Effector memory CD8-positive, alpha-beta T cell (primary cell): ENCODE results near the gene CDH1.

Experiments used
- ATAC-seq: fragments of 150-1000 bp; cut with Tn5 transposase; replicated peaks from 2 replicates; pipeline ENCODE4 v1.10.0; 2021; ENCODE audit warnings: mild to moderate bottlenecking, moderate library complexity
- DNase-seq, 3 experiments: peaks; one replicate each; pipeline ENCODE4 v3.0.0; 2021
- H3K27ac Mint-ChIP-seq, 2 donors: one replicate each; pipeline ENCODE4 v1.8.0; 2022; ENCODE audit warnings: mild to moderate bottlenecking in 2 of 2, mixed read lengths in 2 of 2, moderate library complexity in 2 of 2
- H3K27me3 Mint-ChIP-seq, 2 donors: one replicate each; pipeline ENCODE4 v1.8.0; 2022; ENCODE audit warnings: mixed read lengths in 2 of 2
- H3K36me3 Mint-ChIP-seq: one replicate; pipeline ENCODE4 v1.8.0; 2022; ENCODE audit warnings: mild to moderate bottlenecking, moderate library complexity, mixed read lengths; ENCODE audit not compliant: insufficient read depth
- H3K4me1 Mint-ChIP-seq, 2 donors: one replicate each; pipeline ENCODE4 v1.8.0; 2022; ENCODE audit warnings: low read depth in 2 of 2, mixed read lengths in 2 of 2
- H3K4me3 Mint-ChIP-seq, 2 donors: one replicate each; pipeline ENCODE4 v1.8.0; 2022; ENCODE audit warnings: mild to moderate bottlenecking in 2 of 2, mixed read lengths in 2 of 2, moderate library complexity in 2 of 2
- H3K9me3 Mint-ChIP-seq, 2 donors: one replicate each; pipeline ENCODE4 v1.8.0; 2022; ENCODE audit warnings: mixed read lengths in 2 of 2

Gene CDH1

GRCh38 chr16:68883685-68884084 lies 146.6 kb downstream of the CDH1 start:
- H3K4me1 Mint-ChIP-seq, result peaks cover 0 to 4% of the 10 kb centered on the region in 2 donors
- no peaks in the 10 kb centered on the region for H3K9me3 Mint-ChIP-seq
- DNase-seq (no peak), ATAC-seq (no peak)
- H3K27ac Mint-ChIP-seq, result peak overlapping the region in 1 of 2 donors; percentile 46
- H3K4me3 Mint-ChIP-seq, result no peak overlapping the region
- H3K27me3 Mint-ChIP-seq, result no peaks in the 10 kb centered on the region
- H3K36me3 Mint-ChIP-seq, result peaks cover 44% of the 10 kb centered on the region

- no peak overlapping the region for H3K27ac Mint-ChIP-seq
- DNase-seq, result no peak
- no peak overlapping the region for H3K4me3 Mint-ChIP-seq
- peaks cover 0 to 4% of the 10 kb centered on the region in 2 donors for H3K4me1 Mint-ChIP-seq
- no peaks in the 10 kb centered on the region for H3K27me3 Mint-ChIP-seq
- no peak for ATAC-seq
- peaks cover 41% of the 10 kb centered on the region for H3K36me3 Mint-ChIP-seq
- H3K9me3 Mint-ChIP-seq, result no peaks in the 10 kb centered on the region
Measured at GRCh38 chr16:68884401-68884800, 147.3 kb downstream of the CDH1 start.
